Right ventricle myocardium superior (tissue), 1 donor: ENCODE measurements around the gene DDC. TPM values are rescaled to one million over a fixed set of nuclear protein-coding genes. Genes with fewer than 3 reads are reported as not detected.

Experiments used
- ATAC-seq: fragments of 200-7000 bp; cut with Tn5 transposase; one replicate; pipeline ENCODE4 v1.9.1; 2020; ENCODE audit warnings: mild to moderate bottlenecking; ENCODE audit not compliant: poor library complexity
- DNase-seq: peaks from one replicate; pipeline ENCODE4 v3.0.0-alpha.2; 2020
- intact Hi-C: fragments of 100-400 bp; cut with DNase I; formaldehyde crosslinking; loops from one replicate; pipeline ENCODE4 v1.11.2; 2022
- long read RNA-seq: library from polyadenylated mRNA; unstranded; transcript quantifications from one replicate; pipeline ENCODE4 v2.0.0, GENCODE V29; 2021
- total RNA-seq: library from RNA; stranded (reverse); fragmentation: NEBNext Ultra II Directional; extraction: Animal tissue kit (Norgen Biotek cat#: 25700); gene quantifications from one replicate; pipeline ENCODE4 v1.2.1, GENCODE V29; 2021
- donor health status: DM: no; HTN: yes; CAD: no; lungs with severe emphysema.

Gene DDC, protein sequence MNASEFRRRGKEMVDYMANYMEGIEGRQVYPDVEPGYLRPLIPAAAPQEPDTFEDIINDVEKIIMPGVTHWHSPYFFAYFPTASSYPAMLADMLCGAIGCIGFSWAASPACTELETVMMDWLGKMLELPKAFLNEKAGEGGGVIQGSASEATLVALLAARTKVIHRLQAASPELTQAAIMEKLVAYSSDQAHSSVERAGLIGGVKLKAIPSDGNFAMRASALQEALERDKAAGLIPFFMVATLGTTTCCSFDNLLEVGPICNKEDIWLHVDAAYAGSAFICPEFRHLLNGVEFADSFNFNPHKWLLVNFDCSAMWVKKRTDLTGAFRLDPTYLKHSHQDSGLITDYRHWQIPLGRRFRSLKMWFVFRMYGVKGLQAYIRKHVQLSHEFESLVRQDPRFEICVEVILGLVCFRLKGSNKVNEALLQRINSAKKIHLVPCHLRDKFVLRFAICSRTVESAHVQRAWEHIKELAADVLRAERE
- not detected for total RNA-seq
- long read RNA-seq, result 0 reads

DNA sequence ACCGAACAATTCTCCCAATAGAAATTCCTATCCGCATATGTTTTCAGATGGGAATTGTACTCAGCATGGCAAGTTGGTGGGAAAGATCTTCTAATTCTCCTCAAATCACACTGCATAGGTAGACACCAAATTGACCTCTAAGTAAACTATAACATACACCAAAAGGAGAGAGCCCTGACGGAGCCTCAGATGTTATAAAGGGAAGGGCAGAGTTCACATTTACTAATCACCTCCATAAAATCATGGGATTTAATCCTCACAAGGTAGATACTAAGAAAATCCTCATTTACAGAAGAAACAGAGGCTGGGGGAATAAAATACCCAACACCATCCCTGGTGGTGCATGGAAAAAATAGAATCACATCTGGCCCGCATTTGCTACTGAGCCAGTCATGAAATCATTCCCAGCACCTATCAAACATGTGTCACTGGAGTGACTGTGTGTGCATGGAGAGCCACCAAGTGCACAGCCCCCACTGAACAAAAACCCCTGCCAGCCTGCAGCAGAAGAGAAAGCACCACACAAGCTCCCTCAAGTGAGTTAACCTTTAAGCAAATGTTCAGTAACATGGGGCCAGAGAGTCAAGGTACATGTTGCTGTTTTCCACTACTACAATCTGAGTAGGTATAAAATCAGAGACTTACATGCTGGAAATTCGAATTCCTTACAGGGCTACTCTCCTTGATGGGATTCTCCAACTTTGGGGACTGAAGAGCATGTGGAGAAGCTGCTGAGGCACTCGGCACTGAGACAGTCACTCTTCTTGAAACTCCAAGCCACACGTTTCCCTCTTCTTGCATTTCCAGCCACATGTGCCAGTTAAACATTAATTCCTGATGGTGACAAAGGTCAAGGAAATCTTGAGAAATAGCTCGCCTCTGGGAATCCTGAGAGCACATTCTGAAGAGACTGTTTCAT lies at the start of gene DDC:
Gene DDC, minus strand, starts transcription at position 766 of the 919 bp plus-strand sequence. CDS start 21,320 bp downstream, outside the sequence.
- intact Hi-C loops, result no loop called here
- ATAC-seq (no peak), DNase-seq (no peak)

GRCh38 chr7:50613473-50613872 lies 48.3 kb upstream of the DDC start:
- intact Hi-C loops, result loop anchor here (10.0 kb wide), 1 partner anchor 531 kb away; no protein-coding TSS in a partner anchor
- ATAC-seq, result no peak
- DNase-seq, result no peak

DNA sequence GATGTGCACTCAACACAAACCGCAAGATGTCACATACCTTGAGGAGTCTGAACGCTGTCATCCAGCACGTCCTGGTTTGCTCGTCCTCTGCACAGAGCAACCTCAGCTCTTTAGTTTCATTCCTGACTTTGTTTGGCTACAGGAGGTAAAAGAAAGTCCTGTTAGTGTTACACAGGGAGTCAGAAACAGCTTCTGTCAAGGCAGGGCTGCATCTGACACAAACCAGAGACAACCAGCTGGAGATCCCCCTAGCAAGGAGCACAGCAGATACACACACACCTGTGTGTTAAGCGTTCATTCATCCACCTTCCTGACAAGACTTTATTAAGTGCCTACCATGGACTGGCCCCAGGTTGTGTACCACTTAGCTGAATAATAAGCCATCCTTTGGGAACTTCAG lies 47.5 kb upstream of the DDC start:
- DNase-seq (no peak), ATAC-seq (no peak)
- intact Hi-C loops, result loop anchor here (10.0 kb wide), 1 partner anchor 532 kb away; no protein-coding TSS in a partner anchor

DNA sequence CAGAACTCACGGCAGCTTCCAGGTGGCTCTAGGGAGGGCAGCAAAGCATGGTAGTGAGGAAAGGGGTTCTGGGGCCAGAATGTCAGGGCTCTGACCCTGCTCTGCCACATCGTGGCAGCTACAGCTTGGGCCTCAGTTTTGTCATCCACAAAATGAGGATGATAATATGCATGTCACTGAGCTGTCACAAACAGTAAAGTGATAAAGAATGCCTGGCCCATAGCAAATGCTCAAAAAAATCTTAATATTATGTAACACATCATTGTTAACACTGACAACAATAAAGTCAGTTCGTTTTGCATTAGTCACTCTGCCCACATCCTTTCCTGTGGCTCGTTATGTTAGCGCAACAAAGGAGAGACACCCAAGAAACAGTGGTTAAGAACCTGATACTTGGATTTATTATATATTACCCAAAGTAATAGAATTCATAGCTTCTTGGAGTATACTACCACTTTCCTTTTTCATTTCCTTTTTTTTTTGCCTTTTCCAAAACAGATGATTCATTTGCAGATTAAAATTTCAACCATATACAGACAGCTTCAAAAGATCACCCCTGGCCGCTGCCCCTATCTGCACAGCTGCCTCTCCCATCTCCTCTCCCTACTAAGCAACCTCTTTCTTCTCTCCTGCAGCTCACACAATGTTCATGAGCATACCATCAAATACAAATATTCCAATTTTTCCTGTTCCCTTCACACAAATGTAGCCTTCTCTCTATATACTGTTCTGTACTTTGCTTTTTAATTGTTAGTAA lies 45.5 kb upstream of the DDC start:
- no peak for DNase-seq
- no peak for ATAC-seq
- intact Hi-C loops, result loop anchor here (10.0 kb wide), 1 partner anchor 534 kb away; no protein-coding TSS in a partner anchor

GRCh38 chr7:50608196-50608906 lies 43.1 kb upstream of the DDC start:
- no peak for ATAC-seq
- DNase-seq, result no peak
- intact Hi-C loops, result no loop called here

- ATAC-seq (no peak), DNase-seq (no peak)
- intact Hi-C loops, result no loop called here
Observed at GRCh38 chr7:50607524-50608125, 42.4 kb upstream of the DDC start.

GRCh38 chr7:50605059-50605458 lies 39.9 kb upstream of the DDC start:
- intact Hi-C loops, result no loop called here
- no peak for ATAC-seq

DNA sequence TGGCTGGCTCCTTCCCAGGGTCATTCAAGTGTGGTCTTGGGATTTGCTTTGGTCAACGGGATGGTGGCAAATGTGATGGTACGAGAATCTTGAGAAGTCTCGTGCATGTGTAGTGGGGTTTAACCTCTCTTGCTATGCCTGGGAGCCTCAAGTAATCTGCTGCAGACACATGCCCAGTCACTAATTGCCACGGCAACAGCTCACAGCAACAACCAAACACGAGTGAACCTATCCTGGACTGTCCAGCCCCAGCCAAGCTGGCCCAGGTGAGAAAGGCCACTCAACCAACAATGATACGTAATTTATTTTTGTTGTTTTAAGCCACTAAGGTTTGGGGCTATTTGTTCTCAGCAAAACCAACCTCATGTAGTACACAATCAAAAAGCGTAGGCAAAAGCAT lies 38.1 kb upstream of the DDC start:
- intact Hi-C loops, result no loop called here
- no peak for DNase-seq
- ATAC-seq, result no peak

More at GRCh38 chr7:50605059-50605458, 39.9 kb upstream of the DDC start:
- DNase-seq, result no peak

DNA sequence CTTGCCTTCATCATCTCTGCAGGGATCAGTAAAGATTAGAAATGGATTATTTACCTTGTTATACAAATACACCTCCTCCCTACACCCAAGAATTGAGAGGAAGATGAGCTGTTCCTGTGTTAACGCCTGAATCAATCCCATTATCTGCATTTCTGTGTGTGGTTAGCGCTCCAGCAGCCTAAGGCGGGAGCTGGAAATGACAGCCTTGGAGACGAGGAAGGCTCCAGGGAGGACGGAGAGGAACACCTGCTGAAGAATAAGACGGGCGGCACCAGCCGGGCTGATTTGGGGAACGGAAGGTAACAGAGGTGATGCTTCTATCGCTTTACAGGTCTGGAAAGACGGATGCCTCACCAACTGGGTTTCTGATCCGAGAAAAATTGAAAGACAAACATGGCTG lies 34.2 kb upstream of the DDC start:
- intact Hi-C loops, result loop anchor here (10.0 kb wide), 1 partner anchor 135 kb away; no protein-coding TSS in a partner anchor
- ATAC-seq, result no peak
- no peak for DNase-seq

- intact Hi-C loops, result loop anchor here (10.0 kb wide), 1 partner anchor 134 kb away; no protein-coding TSS in a partner anchor
- DNase-seq (no peak), ATAC-seq (no peak)
Observed at GRCh38 chr7:50598460-50599343, 33.5 kb upstream of the DDC start.

DNA sequence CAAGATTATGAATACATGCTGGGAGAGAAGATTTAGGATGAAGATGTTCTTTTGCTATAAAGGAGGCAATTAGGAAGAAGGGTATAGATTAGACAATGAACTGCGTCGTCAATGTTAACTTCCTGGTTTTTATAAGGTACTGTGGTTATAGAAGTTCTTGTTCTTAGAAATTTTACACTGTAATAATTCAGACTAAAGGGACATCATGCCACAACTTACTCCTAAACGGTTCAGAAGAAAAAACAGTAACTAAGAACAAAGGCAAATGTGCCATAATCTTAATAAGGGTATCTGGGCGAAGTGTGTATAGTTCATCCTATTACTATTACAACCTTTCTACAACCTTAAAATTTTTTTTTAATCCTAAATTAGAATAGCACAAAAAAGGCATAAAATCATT lies 31.3 kb upstream of the DDC start:
- ATAC-seq (no peak), DNase-seq (no peak)
- intact Hi-C loops, result loop anchor here (10.0 kb wide), 1 partner anchor 132 kb away; no protein-coding TSS in a partner anchor

- intact Hi-C loops, result loop anchor here (10.0 kb wide), 1 partner anchor 131 kb away; no protein-coding TSS in a partner anchor
- peak; percentile 57 for ATAC-seq
Observed at GRCh38 chr7:50595491-50596102, 30.4 kb upstream of the DDC start.

GRCh38 chr7:50594734-50595485 lies 29.7 kb upstream of the DDC start:
- ATAC-seq (no peak), DNase-seq (no peak)
- intact Hi-C loops, result loop anchor here (10.0 kb wide), 1 partner anchor 130 kb away; no protein-coding TSS in a partner anchor

More at GRCh38 chr7:50595491-50596102, 30.4 kb upstream of the DDC start:
- no peak for DNase-seq

DNA sequence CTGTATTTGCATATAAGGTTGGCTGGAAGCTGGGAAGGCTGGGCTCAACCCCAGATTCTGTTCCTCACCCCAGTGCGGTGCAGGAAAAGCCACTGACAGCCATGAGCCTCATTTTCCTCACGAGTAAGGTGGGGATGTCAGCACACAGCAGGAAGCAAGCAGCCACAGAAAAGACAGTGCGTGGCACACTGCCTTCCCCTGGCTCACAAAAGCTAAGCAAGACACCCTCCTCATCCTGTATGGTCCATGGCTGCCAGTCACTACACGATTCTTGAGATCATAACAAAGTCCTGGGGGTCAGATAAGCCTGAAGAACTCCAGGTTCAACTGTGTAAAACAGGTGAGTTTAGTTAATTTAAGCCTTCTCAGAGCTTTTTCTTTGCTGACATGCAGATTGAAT lies 28.9 kb upstream of the DDC start:
- intact Hi-C loops, result loop anchor here (10.0 kb wide), 1 partner anchor 129 kb away; no protein-coding TSS in a partner anchor
- no peak for ATAC-seq
- DNase-seq, result no peak

DNA sequence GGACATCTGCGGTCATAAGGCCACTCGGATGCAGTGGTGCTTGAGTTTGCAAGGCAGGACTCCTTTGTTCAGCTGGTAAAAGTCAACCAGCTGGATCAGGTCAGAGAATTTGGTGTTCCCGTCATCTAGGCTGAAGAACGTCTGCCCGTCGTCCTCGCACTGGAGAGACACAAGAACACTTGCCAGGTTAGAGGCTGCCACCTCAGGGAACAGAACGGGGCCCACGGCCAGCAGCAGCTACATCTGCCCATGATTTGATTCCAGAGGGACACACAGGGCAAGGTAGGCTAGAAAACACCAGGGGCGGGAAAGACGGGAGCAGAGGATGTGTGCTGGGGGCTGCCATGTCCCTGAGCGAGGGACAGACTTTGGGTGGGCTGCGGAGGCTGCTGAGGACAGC lies 27.7 kb upstream of the DDC start:
- DNase-seq, result no peak
- no peak for ATAC-seq
- intact Hi-C loops, result loop anchor here (10.0 kb wide), 1 partner anchor 128 kb away; no protein-coding TSS in a partner anchor
